Peyer's patch (tissue), 4 donors: Measurements from ENCODE around the gene CFAP97D1. TPM values are rescaled to one million over a fixed set of nuclear protein-coding genes. Genes with fewer than 3 reads are reported as not detected.

Experiments
- DNase-seq, 3 donors: peaks; one replicate each; pipeline ENCODE4 v3.0.0-alpha.2; 2017 to 2019
- H3K27ac ChIP-seq, 4 donors: fragments of 200-600 bp; sonication (generic); one replicate each; pipeline ENCODE4 v1.5.1; 2016 to 2019
- H3K27me3 ChIP-seq, 2 donors: fragments of 200-600 bp; sonication (generic); one replicate each; pipeline ENCODE4 v1.5.1; 2019
- H3K36me3 ChIP-seq, 3 donors: fragments of 200-600 bp; sonication (generic); one replicate each; pipeline ENCODE4 v1.5.1; 2016 to 2019
- H3K4me1 ChIP-seq, 4 donors: fragments of 200-600 bp; sonication (generic); one replicate each; pipeline ENCODE4 v1.5.1; 2016 to 2019
- H3K4me3 ChIP-seq, 4 donors: fragments of 200-600 bp; sonication (generic); 1 replicate in 3 of 4; 2 replicates in 1 of 4; pipeline ENCODE4 v1.5.1; 2016 to 2019; ENCODE audit warnings: mild to moderate bottlenecking in 1 of 4
- H3K9me3 ChIP-seq, 4 donors: fragments of 200-600 bp; sonication (generic); one replicate each; pipeline ENCODE4 v1.5.1; 2016 to 2019; ENCODE audit warnings: mild to moderate bottlenecking in 1 of 4
- POLR2A ChIP-seq, 2 donors: fragments of 450-650 bp; IDR thresholded peaks; one replicate each; pipeline ENCODE4 v1.5.1; 2017; ENCODE audit warnings: antibody characterized with exemption in 2 of 2, mild to moderate bottlenecking in 2 of 2, moderate library complexity in 2 of 2
- total RNA-seq, 4 donors: library from RNA; depleted of rRNA; stranded (reverse); fragments of >200 nt; gene quantifications; one replicate each; pipeline ENCODE4 v1.1.0, GENCODE V29; 2016
- TF ChIP-seq, protein P1 (sequence below), 6 experiments: fragments of 450-650 bp in 4 of 6; fragments of 200-600 bp in 2 of 6; sonication (generic) in 1 of 6; IDR thresholded peaks; one replicate each; pipeline ENCODE4 v1.5.1; 2017 to 2019; ENCODE audit warnings: antibody characterized with exemption in 6 of 6, mild to moderate bottlenecking in 3 of 6, moderate library complexity in 1 of 6

Gene CFAP97D1
- total RNA-seq, 4 donors from 2014 or later, result not detected

DNA sequence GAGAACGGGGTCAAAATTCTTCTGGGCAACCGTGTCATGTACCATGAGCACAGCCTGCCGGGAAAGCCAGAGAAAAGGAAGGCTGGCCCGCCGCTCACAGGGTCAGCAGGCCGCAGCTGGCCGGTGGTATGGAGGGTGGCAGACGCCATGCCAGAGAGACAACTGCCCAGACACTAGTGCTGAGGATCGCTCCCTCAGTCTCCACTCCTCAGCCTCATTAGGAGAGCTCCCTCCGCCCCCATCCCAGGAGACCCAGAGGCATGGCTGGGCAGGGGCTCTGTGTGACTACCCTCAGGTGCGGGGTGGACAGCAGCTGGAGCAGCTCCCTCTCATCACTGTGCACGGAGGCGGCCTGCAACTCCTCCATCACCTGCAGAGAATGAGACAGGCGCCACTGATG is 49.5 kb downstream of the CFAP97D1 start:
- Histone ChIP-seq H3K27ac (no peak overlapping the region), H3K4me1 (peaks cover 0 to 15% (median 8%) of the 10 kb centered on the region in 4 donors), H3K36me3 (no peaks in the 10 kb centered on the region), H3K9me3 (no peaks in the 10 kb centered on the region), H3K4me3 (no peak overlapping the region), H3K27me3 (no peaks in the 10 kb centered on the region)
- DNase-seq, result no peak
- TF ChIP-seq, protein P1, sequence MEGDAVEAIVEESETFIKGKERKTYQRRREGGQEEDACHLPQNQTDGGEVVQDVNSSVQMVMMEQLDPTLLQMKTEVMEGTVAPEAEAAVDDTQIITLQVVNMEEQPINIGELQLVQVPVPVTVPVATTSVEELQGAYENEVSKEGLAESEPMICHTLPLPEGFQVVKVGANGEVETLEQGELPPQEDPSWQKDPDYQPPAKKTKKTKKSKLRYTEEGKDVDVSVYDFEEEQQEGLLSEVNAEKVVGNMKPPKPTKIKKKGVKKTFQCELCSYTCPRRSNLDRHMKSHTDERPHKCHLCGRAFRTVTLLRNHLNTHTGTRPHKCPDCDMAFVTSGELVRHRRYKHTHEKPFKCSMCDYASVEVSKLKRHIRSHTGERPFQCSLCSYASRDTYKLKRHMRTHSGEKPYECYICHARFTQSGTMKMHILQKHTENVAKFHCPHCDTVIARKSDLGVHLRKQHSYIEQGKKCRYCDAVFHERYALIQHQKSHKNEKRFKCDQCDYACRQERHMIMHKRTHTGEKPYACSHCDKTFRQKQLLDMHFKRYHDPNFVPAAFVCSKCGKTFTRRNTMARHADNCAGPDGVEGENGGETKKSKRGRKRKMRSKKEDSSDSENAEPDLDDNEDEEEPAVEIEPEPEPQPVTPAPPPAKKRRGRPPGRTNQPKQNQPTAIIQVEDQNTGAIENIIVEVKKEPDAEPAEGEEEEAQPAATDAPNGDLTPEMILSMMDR (IDR thresholded peaks at IDR 0.05), result no peak
- no peak for TF ChIP-seq POLR2A (IDR thresholded peaks at IDR 0.05)

DNA sequence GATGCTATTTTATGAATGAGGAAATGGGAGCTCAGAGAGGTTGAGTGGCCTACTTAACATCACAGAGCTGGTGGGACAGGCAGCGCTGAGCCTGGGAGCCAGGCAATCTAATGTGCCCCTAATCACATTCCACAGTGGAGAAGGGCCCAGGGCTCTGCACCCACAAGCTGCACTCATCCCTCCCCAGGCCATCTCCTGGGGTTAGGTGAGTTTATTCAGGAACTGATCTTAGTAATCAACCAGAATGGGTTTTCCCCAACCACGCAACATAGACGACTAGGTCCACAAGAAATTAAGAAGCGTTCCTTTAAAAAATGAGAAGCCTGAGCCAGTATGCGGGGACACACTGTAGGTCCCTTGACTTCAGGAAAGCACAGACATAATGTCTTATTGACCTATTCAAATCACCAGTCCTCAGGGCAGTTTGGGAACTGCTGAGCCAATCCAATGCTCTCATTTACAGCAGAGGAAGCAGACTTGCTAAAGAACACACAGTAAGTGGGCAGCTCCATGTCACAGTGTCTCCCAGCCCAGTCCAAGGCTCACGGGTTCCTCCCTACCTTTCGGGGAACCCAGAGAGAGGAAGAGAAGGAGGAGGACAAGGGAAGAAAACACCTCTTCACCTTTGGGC is 50.4 kb downstream of the CFAP97D1 start:
- no peak for DNase-seq
- Histone ChIP-seq H3K27me3 (no peaks in the 10 kb centered on the region), H3K36me3 (no peaks in the 10 kb centered on the region), H3K4me1 (peaks cover 0 to 15% (median 8%) of the 10 kb centered on the region in 4 donors), H3K9me3 (no peaks in the 10 kb centered on the region), H3K4me3 (no peak overlapping the region), H3K27ac (no peak overlapping the region)
- TF ChIP-seq POLR2A (IDR thresholded peaks at IDR 0.05), result no peak
- TF ChIP-seq, protein P1 (IDR thresholded peaks at IDR 0.05), result no peak

DNA sequence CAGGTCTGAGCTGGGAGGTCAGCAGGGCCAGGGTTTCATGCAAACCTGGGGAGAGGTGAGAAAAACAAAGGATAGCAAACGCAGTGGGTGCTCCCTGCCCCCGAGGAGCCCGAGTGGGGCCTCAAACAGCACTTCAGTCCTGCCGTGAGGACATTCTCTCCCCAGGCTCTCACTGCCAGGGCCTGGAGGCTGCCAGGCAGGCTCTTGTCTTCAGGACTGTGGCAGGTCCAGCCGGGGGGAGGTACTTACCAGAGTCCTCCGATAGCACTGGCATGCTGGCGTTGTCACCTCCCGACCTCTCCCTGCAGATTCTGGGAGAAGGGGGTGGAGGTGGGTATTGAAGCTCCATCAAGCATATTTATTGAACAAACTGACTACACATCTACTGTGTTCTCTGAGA is 51.4 kb downstream of the CFAP97D1 start:
- Histone ChIP-seq H3K36me3 (no peaks in the 10 kb centered on the region), H3K4me1 (peaks cover 0 to 15% (median 8%) of the 10 kb centered on the region in 4 donors), H3K27ac (no peak overlapping the region), H3K4me3 (no peak overlapping the region), H3K27me3 (no peaks in the 10 kb centered on the region), H3K9me3 (no peaks in the 10 kb centered on the region)
- DNase-seq, result no peak
- TF ChIP-seq, protein P1 (IDR thresholded peaks at IDR 0.05), result no peak
- TF ChIP-seq POLR2A (IDR thresholded peaks at IDR 0.05), result no peak

DNA sequence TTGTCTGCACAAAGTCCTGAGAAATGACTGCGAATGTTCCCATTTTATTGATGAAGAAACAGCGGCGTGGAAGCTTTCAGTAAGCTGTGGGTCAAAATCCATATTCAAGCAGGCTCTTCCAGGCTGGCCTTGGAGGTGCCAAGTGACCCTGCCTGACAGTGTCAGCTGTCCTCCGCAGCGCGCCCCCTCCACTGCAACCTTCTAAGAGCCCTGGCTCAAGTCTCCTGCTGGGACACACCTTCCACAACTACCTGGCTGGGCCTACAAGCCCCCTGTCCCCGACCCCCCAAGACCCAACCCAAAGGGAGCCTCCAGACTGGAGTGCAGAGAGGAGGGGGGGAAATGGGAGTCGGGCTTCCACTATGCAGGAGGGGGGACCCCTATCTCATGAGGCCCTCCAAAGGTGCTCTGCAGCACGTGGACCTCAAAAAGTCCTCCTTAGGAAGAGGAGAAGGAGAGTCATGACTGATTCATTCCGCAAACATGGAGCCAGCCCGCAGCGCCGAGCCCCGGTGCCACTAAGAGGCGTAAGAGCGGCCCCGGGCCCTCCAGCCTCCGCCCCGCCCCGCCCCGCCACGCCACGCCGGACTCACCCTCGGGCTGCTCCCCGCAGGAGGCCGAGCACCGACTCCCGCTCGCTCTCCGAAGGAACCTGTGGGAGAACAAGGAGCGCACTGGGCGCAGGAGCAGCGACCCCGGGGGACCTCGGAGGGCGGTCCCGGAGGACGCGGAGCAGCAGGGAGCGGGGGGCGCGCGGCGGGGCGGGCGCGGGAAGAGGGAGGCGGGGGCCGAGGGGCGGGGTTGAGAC is 52.1 kb downstream of the CFAP97D1 start:
- peak in 2 of 3 donors; percentile 67 to 76 for DNase-seq
- Histone ChIP-seq H3K27ac (peak overlapping the region in 2 of 4 donors; percentile 30 to 47), H3K4me1 (peaks cover 0 to 15% (median 8%) of the 10 kb centered on the region in 4 donors), H3K27me3 (no peaks in the 10 kb centered on the region), H3K4me3 (peak overlapping the region; percentile 45 to 74 (median 67)), H3K36me3 (no peaks in the 10 kb centered on the region), H3K9me3 (no peaks in the 10 kb centered on the region)
- no peak for TF ChIP-seq POLR2A (IDR thresholded peaks at IDR 0.05)
- TF ChIP-seq, protein P1 (IDR thresholded peaks at IDR 0.05), result no peak

DNA sequence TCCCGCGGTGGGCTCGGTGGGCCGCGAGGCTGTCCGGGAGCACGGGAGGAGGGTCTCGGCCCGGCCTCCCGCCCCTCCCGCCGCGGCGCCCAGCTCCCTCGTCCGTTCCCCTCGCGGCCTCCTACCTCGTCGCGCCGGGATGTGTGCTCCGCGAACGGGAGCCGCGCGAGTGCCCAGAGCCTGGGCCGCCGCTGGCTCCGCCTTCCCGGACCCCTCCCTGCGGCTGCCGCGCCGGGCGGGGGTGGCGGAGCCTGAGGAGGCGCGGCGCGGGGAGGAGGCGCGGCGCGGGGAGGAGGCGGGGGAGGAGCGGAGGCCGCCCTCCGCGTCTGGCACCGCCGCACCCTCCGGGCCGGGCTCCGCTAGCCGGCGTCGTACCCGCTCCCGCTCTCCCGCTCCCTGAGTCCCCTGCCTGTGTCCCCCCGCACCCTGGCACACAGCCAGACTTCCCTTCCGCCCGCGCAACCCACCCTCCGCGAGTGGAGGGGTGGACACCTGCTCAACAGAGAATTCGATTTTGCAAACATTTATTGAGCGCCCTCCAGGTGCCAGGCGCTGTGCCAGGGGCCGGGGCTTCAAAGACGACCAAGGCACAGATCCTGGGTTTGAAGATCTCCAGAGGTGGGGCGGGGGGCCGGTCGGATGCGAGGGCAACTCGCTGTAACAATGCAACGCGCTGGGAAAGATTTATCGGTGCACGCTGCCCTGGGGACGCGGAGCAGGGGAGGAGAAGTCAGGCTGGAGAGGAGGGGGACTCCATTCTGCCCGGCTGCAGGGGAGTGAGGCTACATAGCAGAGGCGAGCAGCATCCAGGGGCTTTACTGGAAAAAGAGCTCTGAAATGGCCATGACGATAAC is 53.0 kb downstream of the CFAP97D1 start, which contains the start of gene MPP3:
Gene MPP3 (minus strand): TSS at position 171 of the 854 bp plus-strand sequence. CDS start 1,240 bp downstream, outside the sequence.
- Histone ChIP-seq H3K27me3 (no peaks in the 10 kb centered on the region), H3K4me1 (peaks cover 0 to 15% (median 8%) of the 10 kb centered on the region in 4 donors), H3K27ac (peak within 1 kb of the TSS in 2 of 4 donors; percentile 30 to 47), H3K4me3 (peak within 1 kb of the TSS; percentile 45 to 74 (median 67)), H3K36me3 (no peaks in the 10 kb centered on the region), H3K9me3 (no peaks in the 10 kb centered on the region)
- TF ChIP-seq, protein P1 (IDR thresholded peaks at IDR 0.05), result no peak
- TF ChIP-seq POLR2A (IDR thresholded peaks at IDR 0.05), result no peak
- DNase-seq, result peak in 2 of 3 donors; percentile 73 to 85
